Measurements from ENCODE around the gene CLEC14A.
A peak's percentile ranks its signal among the peaks of the same experiment; 100 is the strongest.

CLEC14A gene, protein sequence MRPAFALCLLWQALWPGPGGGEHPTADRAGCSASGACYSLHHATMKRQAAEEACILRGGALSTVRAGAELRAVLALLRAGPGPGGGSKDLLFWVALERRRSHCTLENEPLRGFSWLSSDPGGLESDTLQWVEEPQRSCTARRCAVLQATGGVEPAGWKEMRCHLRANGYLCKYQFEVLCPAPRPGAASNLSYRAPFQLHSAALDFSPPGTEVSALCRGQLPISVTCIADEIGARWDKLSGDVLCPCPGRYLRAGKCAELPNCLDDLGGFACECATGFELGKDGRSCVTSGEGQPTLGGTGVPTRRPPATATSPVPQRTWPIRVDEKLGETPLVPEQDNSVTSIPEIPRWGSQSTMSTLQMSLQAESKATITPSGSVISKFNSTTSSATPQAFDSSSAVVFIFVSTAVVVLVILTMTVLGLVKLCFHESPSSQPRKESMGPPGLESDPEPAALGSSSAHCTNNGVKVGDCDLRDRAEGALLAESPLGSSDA

DNA sequence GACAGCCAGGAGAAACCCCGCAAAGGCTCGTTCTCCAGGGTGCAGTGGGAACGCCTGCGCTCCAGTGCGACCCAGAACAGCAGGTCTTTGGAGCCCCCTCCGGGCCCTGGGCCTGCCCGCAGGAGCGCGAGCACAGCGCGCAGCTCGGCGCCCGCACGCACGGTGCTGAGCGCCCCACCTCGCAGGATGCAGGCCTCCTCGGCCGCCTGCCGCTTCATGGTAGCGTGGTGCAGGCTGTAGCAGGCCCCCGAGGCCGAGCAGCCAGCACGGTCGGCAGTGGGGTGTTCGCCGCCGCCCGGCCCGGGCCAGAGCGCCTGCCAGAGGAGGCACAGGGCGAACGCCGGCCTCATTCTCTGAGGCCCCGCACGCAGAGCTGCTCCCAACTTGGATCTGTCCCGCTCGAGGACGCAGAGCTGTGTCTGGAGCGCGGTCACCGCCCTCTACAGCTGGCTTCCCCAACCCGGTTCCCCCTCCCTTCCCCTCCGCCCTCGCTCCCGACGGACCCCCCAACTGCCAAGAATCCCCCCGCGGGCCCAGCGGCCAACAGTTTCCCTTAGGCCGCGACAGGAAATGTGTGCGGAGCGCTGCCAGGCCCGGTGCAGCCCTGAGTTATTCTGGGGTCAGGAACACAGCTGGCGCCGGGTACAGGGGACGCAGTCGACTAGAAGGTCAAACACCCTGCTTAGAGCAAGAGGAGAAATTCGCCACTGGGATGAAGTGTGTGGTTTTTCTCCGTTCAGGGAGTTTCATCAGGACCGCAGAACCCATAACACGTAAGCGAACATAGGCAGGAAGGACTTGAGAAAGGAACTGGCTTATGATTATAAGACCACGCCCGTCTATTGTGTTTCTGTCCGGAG lies at the start of gene CLEC14A:
TSS of gene CLEC14A (minus strand) at position 421 of the 860 bp plus-strand sequence. CDS start at position 350, 71 bp downstream.
- no peak for DNase-seq

DNA sequence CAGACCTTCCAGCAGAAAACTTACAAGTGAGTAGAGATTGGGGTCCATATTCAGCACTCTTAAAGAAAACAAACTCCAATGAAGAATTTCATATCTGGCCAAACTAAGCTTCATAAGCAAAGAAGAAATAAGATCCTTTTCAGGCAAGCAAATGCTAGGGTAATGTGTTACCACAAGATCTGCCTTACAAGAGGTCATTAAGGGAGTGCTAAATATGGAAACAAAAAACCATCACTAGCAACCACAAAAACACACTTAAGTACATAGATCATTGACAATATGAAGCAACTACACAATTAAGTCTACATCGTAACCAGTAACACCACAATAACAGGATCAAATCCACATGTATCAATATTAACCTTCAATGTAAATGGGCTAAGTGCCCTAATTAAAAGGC lies 47.1 kb upstream of the CLEC14A start:
- DNase-seq: no peak

DNA sequence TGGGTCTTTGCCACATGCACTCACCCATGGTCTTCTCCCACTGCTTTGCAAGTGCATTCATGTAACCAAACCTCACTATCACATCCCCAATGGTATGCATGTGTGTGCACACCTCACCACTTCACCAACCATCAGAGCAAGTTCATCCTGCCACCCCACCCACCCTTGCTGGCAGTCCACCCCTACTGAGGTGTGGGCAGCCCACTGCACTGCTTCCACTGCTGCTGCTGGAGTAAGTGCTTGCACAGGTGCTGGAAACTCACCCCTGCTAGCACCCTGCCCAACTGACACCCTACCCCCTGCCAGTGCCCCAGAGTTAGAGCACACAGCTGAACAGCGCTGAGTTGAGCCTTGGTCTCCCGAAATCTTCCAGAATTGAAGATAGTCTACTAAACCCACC lies 46.1 kb upstream of the CLEC14A start:
- no peak for DNase-seq

DNA sequence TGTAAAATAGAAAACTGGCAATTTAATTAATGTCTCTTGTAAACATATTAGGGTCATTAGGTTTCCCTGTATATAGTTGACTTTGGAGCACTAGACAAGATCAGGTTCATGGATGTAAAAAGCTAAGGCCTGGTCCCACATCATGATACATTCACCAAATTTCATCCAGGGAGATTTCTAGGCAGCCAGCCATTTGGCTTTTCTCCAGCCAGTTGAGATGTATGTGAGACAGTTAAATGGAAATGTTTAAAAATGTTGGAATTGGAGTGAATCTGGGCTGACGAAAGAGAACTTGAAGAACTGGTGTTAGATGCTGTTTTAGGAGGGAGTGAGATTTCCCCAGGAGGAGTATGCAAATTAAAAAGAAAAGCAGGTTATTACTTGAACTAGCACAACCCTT lies 41.8 kb upstream of the CLEC14A start:
- DNase-seq: no peak

DNA sequence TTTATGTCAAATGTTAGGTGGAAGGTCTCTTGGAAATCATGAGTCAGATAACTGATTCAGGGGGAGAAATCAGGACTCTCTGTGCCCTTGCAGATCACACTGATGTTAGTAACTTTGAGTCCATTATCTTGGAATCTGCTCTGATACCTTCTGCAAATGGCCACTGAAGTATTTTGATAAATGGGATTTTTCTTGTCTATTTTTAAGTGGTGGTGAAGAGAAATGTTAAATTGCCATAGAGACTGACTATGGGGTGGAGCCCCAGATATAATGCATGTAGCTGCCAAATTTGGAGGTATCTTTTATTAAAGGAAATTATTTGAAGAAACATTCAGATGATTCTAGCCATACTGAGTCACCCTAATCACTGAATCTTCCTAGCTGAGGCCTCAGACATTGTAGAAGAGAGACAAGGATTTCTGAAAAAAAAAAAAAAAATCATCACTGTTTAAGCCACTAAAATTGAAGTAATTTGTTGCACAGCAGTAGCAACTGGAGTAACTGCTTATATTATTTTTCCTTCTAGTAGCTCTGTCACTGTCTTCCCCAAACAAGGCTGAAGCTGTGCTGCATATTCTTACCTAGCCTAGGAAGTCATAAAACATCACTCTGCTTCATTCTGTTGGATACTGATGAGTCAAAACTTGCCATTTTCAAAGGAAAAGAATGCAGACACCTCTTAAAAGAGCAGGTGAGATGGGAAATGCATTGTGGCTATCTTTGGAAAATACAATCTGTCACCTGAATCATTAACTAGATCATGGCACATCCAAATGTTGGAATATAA lies 36.0 kb upstream of the CLEC14A start:
- DNase-seq: no peak

DNA sequence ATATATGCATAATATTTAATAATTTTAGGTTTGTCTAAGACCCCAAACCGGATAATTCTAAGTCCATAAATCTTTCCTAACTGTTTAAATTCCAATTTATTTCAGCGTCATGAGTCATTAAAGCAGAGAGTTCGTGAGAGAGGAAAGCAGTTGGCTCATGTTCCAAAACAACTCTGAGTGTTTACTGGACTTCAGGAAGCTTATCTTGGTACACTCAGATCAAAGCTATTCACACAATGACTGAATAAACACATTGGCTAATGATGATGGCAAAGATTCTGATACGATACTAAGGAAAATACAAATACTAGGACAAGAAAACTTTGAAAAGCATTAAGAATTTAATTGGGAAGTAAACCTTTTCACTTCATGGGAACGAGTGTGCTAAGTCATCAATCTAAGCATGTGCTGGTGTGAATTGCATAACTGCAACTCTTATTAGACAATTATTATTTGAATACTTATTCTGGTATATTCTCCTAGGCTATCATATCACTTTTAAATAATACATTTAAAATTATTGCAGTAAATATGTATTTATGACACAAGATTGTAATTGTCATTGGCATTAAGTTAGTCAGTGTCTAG lies 34.8 kb upstream of the CLEC14A start:
- DNase-seq: no peak

DNA sequence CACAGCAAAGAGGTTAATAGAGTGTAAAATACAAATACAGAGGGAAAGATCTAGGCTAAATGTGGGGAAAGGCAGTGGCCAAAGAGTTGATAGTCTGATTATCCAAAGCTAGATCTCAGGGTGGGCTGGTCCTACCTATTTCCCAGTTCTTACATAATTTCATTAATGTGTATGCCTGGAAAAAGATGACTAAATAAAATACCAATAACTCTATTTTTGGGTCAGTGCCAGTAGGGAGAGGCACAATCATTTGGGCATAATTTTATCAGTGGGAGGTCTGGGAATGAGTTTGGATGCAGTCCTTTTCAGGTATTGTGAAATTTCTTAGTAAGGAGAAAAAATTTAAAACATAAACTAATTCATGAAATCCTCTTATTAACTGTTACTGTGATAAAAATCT lies 30.6 kb upstream of the CLEC14A start:
- DNase-seq: no peak

DNA sequence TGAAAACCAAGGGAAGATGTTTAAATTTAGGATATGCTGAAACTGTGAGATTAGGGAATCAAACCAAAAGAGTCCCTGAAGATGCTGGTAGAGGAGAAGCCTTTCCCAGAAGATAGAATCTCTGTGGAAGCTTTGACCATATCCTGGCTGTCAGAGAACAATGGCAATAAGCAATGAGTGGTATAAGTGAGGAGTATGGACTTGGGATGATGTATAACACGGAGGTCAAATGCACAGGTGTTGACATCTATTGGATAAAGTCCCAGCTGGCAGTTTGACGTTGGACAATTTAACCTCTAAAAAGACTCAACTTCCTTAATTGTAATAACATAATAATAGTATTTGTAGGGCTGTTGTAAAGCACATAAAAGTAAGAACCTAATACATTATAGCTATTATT lies 30.1 kb upstream of the CLEC14A start:
- no peak for DNase-seq

DNA sequence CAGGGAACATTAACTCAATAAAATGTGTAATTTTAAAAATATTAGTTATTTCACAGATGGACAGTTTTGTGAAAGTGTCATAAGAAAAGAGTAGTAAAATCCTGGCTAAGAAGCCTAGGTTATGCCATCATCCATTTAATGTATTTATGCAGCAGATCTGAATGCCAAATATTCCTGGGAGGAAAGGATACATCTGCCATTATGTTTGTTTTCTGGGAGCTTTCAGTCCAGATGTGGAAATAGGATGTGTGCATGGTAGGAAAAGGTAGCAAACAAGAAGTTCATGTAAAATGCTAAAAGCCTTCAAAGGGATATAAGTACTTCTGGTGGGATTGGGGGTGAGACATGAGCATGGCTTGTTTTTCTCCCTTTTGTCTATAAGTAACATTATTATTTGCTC lies 27.0 kb upstream of the CLEC14A start:
- DNase-seq: no peak

DNA sequence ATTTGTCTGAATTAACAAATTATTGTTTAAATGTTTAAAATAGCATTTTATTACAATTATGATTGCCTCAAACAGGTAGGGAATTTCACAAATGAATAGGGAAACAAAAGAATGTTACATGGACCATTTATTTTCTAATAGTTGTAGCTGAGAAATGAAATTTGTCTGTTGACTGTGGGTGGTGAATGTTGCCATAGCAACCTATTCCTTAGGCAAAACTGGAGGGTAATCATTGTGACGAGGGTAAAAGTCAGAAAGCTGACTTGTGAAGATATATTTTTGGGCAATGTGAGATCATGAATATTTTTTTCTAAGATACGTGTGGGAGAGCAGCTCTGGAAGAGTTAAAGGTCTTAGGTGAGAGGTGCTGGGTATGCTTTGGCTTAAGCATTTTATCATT lies 24.2 kb upstream of the CLEC14A start:
- no peak for DNase-seq

DNA sequence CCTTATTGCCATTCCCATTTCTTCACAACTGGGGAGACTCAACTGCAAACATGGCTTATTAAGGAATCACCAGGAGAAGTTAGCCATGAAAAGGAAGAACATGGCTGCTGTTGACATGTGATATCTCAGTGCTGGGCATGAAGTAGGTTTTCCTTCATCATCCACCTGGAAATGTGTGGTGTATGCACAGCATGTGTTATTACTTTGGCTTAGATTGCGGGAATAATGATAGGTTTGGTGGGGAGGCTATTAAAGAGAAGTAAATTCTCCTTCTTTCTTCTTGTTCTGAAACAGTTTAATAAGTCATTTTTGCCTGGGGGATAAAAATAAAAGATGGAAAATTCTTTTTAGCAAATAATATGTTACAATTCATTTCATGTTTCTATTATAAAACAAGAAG lies 23.7 kb upstream of the CLEC14A start:
- DNase-seq: no peak

DNA sequence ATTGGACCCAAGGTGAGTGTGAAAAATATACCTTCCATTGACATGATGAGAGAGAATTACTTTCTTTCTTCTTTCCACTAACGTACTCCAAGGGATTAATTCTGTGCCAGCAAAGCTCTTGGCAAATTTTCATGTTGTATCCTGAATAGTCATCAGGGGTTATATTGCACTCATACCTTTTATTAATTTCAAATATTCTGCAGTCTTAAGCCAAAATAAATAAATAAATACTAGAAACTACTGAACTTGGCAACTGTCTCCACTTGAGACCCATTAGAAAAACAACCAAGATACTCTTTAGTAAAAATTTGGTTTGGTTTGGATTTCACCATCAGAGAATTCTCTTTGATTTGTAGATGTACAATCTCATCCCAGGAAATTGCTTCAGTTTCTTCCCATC lies 22.1 kb upstream of the CLEC14A start:
- DNase-seq: no peak

DNA sequence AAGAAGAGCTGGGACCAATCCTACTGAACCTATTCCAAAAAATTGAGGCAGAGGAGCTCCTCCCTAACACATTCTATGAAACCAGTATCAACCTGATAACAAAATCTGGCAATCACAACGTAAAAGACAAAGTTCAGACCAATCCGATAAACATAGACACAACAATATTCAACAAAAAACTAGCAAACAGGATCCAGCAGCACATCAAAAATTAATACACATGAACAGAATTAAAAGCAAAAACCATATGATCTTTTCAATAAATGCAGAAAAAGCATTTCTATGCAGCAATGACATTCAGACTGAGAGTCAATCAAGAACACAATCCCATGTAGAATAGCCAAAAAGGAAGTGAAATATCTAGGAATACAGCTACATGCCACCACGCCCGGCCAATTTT lies 7.0 kb upstream of the CLEC14A start:
- no peak for DNase-seq

DNA sequence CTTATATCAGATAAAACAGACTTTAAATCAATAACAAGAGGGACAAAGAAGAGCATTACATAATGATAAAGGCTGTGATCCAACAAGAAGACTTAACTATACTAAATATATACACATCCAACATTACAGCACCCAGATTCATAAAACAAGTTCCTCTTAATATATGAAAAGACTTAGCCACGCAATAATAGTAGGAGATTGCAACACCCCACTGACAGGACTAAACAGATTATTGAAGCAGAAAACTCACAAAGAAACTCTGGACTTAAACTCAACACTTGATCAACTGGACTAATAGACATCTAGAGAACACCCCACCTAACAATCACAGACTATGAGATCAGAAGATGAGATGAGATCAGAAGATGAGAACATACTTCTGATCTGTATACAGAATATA lies 5.7 kb upstream of the CLEC14A start:
- peak; percentile 25 for DNase-seq

DNA sequence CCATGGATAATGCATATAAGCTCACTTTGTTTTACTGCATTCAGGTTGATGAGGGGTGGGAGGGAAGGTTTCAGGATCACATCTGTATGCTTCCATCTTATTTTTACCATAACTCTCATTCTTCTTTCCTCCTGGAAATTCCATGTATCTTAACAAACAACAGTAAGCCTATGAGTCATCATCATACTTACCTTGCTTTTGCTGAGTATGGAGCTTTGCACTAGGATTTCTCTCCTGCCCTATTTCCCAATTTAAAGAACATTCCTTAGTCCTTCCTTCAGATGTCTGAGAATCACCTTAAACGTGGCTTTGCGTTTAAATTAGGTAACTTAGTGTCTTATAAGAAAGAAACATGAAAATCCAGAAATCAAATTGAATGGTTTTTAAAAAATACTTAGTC lies 1.6 kb upstream of the CLEC14A start:
- DNase-seq: no peak

DNA sequence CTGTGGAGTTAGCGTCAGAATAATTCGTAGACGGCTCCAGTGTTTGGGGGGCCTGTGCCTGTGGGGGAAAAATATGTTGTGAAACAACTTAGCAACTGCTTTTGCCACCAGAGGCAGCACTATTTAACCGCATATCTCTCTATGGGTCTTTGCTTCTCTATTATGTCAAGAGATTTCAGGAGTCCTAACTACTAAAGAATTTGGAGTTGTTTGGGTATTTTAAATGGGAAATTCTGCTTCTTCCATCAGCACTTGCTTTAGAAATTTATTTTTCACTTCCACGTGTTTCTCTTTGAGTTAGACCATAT lies 594 bp upstream of the CLEC14A start:
- no peak for DNase-seq

DNA sequence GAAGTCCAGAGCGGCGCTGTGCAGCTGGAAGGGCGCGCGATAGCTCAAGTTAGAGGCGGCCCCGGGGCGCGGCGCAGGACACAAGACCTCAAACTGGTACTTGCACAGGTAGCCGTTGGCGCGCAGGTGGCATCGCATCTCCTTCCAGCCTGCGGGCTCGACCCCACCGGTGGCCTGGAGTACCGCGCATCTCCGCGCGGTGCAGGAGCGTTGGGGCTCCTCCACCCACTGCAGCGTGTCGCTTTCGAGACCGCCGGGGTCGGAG lies 553 bp downstream of the CLEC14A start:
- no peak for DNase-seq

DNA sequence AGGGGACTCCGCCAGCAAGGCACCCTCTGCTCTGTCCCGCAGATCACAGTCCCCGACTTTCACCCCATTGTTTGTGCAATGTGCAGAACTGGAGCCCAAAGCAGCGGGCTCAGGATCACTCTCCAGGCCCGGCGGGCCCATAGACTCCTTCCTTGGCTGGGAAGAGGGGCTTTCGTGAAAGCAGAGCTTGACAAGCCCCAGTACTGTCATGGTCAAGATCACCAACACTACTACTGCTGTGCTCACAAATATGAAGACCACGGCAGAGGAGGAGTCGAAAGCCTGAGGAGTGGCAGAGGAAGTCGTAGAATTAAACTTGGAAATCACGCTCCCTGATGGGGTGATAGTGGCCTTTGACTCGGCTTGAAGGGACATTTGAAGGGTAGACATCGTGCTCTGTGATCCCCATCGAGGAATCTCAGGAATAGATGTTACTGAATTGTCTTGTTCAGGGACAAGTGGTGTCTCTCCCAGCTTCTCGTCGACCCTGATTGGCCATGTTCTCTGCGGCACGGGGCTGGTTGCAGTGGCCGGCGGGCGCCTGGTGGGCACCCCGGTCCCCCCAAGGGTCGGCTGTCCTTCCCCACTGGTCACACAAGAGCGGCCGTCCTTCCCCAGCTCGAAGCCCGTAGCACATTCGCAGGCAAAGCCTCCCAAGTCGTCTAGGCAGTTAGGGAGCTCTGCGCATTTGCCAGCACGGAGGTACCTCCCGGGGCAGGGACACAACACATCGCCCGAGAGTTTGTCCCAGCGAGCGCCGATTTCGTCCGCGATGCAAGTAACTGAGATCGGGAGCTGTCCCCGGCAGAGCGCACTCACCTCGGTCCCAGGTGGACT lies 1.1 kb downstream of the CLEC14A start:
- DNase-seq: no peak

DNA sequence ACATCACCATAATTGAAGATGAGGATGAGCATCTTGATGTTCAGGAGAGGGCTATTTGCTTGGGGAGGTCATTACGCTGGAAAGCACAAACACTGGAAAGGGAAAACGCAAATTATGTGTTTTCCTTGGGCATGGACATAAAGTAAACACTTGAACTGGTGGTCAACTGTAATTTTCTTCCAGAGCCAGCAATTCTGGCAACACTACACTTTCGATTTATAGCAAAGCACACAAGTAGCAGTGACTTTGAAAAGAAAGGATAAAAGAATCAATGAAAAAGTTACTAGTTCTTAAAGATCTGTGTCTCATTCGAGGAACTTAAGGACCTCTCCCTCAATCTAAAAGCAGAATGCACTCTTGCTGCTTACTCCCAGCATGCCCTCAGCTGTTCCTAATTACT lies 2.2 kb downstream of the CLEC14A start:
- DNase-seq: no peak

DNA sequence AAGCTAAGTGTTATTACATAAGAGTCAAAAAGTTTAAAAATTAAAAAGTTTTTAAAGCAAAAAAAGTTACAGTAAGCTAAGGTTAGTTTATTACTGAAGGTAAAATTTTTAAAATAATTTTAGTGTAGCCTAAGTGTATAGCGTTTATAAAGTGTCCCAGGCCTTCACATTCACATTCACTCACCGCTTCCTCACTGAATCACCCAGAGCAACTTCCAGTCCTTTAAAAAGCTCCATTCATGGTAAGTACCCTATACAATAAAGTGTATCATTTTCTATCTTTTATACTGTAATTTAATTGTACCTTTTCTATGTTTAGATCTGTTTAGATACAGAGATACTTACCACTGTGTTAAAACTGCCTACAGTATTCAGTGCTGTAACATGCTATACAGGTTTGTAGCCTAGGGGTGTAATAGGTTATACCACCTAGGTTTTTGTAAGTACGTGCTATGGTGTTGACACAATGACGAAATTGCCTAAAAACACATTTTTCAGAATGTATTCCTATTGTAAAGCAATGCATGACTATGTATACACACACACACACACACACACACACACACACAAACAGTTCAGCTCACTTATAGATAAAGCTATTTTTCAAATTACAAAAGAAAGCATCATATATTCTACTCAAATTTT lies 3.7 kb downstream of the CLEC14A start:
- no peak for DNase-seq

DNA sequence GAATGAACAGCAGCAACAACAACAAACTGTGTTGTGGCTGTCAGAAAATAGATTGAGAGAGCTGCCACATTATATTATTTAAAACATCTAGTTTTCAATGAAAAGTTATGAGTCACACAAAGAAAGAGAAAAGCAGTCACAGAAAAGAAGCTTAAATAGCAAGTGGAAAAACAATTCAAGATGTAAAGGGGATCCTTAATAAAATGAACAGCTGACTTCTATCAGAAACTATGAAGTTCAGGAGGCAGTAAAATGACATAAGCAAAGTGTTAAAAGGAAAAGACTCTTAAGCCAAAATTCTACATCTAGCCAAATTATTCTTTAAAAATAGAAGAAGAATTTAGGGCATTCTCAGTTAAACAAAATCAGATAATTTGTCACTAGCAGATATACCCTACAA lies 5.6 kb downstream of the CLEC14A start:
- DNase-seq: no peak

All from OCI-M1 (cell line).